GM12801 (cell line): ENCODE data around the gene TMSB15A.

ENCODE experiments used
- CTCF ChIP-seq: IDR thresholded peaks from one replicate; pipeline ENCODE4 v1.5.1; 2011; ENCODE audit warnings: control low read depth; ENCODE audit not compliant: insufficient read length; ENCODE audit errors: extremely low read depth

The TMSB15A gene

DNA sequence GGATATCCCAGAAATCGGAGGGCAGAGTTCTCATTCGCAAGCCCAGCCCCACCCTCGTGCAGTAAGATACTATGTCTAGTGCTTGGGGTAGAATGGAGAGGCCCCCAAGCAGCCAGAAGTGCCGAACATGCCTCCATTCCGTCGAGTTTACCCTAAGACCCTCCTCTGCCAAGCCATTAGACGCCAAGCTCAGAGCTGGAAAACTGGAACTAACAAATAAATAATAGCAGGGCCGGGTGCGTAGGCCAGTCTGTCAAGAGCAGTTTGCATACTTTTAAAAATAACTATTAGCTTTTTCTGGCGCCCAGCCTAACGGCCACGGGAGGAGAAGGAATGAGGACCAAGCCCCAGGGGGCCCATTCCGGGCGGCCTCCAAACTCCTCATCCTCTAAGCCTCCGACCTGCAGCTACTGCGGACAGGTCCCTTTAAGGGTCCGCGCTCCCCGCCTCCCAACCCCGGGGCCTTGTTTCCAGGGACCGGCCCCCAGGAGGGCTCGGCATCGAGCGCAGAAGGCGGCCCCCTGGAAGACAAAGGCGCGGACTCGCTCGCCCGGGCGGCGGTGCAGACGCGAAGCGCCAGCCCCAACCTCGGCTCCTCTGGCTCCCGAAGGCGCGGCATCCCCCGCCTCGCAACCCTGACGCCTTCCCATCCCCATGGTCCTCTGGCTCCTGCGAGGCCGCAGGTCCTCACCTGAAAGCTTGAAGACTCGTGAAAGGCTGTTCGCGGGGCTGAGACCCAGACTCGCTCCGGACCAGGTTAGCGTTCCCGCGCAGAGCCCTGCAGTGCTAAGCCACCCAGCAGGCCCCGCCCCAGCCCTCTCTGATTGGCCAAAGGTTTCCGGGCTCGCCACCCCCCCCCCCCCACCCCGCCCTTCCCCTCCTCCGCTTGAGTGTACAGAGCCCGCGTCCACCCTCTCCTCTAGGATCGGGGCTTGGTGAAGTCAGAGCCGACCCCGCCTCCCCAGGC, at the start of gene TMSB15A:
Gene TMSB15A, minus strand, starts transcription at position 765 of the 967 bp plus-strand sequence.
- TF ChIP-seq CTCF = no peak

GRCh38 chrX:102560423-102561068, 44.0 kb upstream of the TMSB15A start:
- TF ChIP-seq CTCF = no peak

DNA sequence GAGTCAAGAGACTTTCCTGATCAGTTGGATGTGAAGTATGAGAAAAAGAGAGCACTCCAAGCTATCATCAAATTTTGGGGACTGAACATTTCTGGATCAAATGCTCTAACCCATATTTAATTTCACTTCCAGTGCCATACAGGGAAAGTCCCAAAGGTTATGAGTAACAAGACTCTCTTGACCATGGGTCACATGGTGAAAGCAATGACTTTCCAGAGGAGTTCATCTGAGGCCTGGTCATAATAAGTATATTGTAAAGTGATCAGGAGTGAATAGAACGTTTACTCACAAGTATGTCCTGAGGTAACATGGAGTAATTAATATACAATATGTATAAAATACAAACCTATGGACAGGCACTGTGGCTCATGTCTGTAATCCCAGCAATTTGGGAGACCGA, 42.1 kb upstream of the TMSB15A start:
- no peak for TF ChIP-seq CTCF

DNA sequence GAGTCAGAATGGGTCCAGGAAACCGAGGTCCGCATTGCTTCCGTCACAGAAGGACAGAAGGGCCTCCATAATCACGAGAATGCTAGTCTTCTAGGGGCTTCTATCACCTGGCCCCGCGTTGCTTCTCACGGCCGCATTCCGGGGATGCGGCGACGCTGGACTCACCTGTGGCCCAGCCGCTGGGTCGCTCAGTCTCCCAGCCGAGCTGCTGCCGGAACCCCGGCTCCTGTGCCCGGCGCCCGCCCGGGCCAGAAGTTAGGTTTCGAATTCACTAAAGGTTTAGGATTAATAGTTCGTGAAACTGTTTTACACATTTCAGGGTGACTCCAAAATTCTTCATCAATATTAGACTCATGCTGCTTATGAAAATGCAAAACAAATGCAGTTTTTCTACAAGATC, 31.7 kb upstream of the TMSB15A start:
- no peak for TF ChIP-seq CTCF

- no peak for TF ChIP-seq CTCF
These were observed 30.4 kb upstream of the TMSB15A start for GRCh38 chrX:102546828-102547493.

DNA sequence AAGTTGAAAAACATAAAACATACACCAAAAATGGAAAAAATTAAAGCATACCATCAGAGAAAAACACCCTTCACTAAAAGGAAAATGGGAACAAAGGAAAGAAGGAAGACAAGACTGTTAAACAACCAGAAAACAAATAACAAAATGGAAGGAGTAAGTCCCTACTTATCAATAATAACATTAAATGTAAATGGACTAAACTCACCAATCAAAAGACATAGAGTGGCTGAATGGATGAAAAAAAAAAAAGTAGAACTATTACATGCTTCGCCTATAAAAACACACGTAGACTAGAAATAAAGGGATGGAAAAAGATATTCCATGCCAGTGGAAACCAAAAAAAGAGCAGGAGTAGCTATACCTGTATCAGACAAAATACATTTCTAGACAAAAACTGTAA, 19.4 kb upstream of the TMSB15A start:
- no peak for TF ChIP-seq CTCF

- no peak for TF ChIP-seq CTCF
These were observed 787 bp upstream of the TMSB15A start for GRCh38 chrX:102517326-102517725.
